ENCODE measurements around the gene TMEM202.

DNA sequence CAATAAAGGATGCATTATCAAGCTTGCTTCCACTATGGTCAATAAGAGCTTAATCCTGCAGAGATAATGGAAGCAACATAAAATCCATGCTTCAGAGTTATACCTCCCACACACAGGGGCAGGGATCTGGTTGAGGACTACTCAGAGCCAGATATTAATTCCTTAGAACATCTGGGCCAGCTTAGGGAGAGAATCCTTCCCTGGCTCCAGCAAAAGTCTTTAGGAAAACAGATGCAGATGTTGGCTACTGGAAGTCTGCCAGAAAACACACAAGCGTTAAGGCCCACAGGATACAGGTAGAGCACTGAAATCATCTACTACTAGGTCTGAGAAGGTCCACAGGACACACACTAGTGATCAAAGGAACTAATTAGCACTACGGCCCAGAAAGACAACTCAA is 25.2 kb downstream of the TMEM202 start:
- TF ChIP-seq, protein P1, sequence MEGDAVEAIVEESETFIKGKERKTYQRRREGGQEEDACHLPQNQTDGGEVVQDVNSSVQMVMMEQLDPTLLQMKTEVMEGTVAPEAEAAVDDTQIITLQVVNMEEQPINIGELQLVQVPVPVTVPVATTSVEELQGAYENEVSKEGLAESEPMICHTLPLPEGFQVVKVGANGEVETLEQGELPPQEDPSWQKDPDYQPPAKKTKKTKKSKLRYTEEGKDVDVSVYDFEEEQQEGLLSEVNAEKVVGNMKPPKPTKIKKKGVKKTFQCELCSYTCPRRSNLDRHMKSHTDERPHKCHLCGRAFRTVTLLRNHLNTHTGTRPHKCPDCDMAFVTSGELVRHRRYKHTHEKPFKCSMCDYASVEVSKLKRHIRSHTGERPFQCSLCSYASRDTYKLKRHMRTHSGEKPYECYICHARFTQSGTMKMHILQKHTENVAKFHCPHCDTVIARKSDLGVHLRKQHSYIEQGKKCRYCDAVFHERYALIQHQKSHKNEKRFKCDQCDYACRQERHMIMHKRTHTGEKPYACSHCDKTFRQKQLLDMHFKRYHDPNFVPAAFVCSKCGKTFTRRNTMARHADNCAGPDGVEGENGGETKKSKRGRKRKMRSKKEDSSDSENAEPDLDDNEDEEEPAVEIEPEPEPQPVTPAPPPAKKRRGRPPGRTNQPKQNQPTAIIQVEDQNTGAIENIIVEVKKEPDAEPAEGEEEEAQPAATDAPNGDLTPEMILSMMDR (IDR thresholded peaks at IDR 0.05; ENCODE audit: low read length), result no peak
- no peak for TF ChIP-seq EZH2 (optimal IDR thresholded peaks at IDR 0.05; ENCODE audit: low read depth, low read length)
- no peak for TF ChIP-seq EZH2phosphoT487 (IDR thresholded peaks at IDR 0.05; ENCODE audit: low read length)

All from MM.1S (cell line).